NCI-H1105 treated with DMSO at 0.1 percent for 48 hours (cell line): ENCODE measurements around the gene CHADL.
"Not testable (repeated sequence)": the region's sequence is repeated elsewhere in the genome, so short reads cannot be mapped to it uniquely, and the experiment has no call there.

Source experiments
- DNase-seq: peaks from one replicate; lab custom pipeline; 2025; lab: John Stamatoyannopoulos, UW

Gene CHADL

DNA sequence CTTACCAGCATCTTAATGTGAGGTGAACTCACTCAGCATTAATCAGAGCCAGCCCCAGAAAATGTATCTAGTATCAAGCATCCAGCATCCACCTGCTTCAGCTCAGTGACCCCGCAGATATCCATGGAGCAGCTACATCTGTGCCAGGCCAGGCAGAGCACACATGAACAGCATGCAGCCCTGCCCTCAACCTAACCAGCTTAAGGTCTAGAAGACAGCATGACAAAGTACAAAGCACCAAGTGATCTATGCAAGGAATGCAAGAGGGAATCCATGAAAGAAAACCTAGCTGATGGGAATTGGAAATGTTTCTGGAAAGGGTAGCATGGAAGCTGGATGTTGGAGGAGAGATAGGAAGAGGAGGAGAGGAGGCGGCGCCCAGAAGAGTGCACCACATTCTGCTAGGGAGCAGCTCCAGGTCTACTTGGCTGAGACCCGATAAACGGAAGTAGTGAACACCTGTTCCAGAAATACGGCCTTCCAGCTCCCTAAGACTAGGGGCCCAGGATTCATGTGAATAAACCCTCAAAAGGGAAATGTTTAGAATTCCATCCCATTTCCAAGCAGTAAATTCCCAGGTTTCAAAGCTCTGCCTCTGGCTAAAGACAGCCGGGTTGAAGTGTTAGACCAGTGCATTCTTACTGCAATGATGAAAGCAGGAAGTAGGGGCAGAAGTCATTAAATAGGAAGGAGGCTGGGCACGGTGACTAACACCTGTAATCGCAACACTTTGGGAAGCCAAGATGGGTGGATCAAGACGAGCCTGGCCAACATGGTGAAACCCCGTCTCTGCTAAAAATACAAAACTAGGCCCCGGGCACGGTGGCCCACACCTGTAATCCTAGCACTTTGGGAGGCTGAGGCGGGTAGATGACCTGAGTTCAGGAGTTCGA is 59.1 kb downstream of the CHADL start:
- DNase-seq: no peak

DNA sequence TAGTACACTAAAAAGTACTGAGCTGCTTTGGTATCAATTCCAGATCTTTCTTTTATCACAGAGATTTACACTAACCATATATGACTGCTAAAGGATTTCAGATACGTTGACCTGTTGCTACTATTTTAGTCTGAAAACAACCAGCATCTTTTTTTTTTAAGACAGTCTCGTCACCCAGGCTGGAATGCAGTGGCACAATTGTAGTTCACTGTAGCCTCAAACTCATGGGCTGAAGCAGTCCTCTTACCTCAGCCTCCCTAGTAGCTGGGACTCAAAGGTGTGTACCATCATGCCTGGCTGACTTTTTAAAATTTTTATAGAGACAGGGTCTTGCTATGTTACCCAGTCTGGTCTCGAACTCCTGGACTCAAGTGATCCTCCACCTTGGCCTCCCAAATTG is 59.8 kb downstream of the CHADL start:
- no peak for DNase-seq

GRCh38 chr22:41180362-41180761 is 60.4 kb downstream of the CHADL start:
- DNase-seq: not testable (repeated sequence)
